Effector CD4-positive, alpha-beta T cell (primary cell): ENCODE data around the gene CDH4.

Source experiments
- DNase-seq: peaks from one replicate; pipeline ENCODE4 v3.0.0-alpha.2; 2020

CDH4 gene

DNA sequence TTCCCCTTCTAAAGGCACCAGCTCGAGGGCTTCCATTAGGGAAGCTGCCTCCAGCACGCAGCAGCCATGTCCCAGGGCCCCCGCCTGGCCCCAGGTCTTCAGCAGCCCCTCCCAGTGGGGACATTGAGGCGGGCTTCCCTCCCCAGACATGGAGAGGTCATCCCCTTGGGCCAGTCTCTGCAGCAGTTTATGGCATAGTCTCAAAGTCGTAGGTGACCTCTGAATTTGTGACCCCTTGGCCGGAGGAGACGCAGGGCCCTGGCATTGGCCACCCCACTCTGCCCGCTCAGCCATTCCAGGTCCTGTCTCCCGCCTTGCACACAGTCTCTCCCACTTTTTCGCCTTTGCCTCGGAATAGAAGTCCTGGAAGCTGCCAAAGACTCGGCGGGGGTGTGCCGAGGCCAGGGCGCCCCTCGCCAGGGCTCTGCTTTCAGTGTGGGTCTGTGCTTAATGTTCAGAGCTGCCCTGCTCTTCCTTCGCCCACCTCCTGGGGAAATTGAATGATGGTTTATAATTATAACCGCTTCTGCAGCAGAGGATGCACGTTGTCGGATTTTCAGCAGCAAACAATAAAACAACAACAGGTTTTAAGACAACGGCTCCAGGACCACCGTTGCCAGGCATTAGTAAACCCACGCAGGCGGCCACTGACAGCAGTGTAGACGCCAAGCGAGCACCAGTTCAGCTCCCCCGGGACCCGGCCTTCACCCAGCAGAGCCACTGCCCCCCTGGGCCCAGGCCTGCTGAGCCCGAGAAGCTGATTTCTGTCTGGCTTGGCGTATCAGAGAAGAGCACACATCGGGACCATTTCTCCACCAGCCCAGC is 626.6 kb downstream of the CDH4 start:
- no peak for DNase-seq

DNA sequence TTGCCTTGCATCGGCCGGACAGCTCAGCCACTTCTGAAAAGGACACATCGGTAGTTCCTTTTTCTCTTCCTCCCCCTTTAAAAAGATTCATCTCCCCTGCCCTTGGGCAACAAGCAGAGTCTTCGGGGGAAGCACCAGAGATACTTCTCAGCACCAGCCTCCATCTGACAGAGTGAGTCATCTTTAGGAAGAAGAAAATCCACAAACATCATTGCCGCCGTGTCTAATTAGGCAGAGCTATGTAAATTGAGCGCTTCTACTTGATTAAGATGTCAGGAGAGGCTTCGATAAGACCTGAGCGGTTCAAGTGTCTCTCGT is 627.2 kb downstream of the CDH4 start:
- no peak for DNase-seq

DNA sequence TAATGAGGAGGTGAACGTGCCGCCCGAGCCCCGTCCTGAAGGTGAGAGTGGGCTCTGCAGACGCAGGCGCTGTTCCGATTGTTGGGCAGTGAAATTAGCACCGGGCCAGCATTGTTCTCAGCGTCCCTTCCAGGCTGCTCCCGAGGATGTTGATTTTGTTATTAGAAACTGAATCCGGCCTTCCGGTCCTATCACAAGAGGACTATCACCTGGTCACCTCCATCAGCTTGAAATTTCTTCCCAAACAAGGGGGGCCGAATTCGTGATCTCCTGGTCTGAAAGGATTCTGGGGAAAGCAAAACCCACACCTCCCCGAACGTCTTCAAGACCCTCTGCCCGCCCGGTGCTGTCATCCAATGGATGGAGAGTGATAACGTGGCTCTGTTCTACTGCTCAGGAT is 627.6 kb downstream of the CDH4 start:
- no peak for DNase-seq

DNA sequence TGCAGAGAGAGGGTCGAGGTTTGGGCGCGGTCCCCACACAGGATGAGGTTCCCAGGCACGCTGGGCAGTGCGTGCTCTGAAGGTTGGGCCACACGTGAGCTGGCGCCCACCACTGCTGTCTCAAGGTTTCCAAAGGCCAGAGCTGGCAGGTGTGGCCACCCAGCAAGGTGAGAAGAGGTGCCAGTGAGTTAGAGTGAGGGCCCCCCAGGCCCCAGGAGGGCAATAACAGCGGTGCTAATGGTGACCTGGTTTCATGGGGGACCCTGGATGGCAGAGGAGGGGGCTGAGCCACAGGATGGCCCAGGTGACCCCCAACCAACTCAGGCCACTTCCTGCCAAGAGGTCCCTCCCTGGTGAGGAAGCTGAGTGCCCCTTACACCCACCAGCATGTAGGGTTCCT is 628.6 kb downstream of the CDH4 start:
- DNase-seq: no peak

DNA sequence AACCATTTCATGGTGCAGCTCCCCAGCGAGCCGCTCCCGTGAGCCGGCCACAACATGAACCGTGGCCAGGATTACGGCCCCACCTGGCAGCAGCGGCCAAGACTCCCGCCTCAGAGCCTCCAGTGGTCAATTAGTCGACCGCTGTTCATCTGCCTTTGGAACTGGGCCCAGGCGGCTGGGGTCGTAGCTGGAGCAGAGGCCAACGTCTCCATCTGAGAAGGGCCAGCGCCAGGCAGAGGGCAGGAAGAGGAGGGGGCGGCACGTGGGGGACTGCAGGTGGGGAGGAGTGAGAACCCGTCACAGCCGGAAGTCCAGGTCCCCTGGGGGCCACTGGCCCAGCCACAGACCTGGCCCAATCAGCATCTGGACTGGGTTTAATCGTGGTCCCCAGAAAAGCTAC is 629.4 kb downstream of the CDH4 start:
- no peak for DNase-seq

DNA sequence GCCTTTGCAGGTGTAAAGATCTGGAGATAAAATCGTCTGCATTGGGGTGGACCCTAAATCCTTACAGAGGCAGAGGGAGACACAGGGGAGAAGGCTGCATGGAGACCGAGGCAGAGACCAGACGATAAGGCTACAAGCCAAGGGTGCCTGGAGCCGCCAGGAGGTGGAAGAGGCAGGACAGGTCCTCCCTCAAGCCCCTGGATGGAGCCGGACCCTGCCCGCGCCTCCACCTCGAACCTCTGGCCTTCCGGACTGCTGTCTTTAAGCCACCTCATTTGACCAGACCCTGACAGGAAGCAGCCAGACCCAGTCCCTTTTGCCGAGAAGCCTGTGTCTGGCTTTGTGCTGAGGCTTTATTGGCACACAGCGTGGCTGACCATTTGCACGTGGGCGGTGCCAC is 629.8 kb downstream of the CDH4 start:
- DNase-seq: no peak

DNA sequence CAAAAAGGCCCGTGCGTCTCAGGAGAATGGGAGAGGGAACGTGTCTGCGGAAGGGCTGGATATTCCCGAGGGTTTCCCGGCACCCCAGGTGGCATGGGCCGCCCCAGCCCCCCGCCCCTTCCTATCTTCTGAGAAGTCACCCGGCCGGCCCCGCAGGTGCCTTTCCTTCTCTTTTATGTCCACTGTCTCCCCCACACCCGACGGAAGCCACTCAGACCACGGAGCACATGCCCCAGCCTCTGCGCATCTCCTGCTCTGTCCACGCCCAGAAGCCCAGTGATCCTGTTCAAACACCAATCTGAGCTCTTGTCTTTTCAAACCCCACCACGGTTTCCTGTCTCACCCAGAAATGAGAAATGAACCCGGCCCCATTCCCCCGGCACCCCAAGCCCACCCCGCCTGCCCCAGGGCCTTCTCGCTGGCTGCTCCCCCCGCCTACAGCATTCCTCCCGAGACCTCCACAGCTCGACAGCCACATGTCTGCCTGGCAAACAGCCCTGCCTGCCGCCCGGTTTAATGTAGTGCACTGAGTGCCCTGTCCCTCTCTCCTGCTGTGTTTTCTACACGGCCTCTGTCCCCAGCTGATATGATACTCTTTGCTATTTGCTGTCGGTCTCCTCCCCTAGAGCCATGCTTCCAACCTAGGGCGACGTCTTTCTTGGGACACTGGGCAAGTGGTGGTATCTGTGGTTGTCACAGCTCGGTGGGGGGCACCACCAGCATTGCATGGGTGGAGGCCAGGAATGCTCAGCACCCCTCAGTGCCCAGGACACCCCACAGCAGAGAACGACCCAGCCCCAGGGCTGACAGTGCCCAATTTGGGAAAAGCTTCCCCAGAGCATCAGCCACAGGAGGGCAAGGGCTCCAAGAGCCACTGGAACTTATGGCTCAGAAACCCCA is 630.9 kb downstream of the CDH4 start:
- no peak for DNase-seq

DNA sequence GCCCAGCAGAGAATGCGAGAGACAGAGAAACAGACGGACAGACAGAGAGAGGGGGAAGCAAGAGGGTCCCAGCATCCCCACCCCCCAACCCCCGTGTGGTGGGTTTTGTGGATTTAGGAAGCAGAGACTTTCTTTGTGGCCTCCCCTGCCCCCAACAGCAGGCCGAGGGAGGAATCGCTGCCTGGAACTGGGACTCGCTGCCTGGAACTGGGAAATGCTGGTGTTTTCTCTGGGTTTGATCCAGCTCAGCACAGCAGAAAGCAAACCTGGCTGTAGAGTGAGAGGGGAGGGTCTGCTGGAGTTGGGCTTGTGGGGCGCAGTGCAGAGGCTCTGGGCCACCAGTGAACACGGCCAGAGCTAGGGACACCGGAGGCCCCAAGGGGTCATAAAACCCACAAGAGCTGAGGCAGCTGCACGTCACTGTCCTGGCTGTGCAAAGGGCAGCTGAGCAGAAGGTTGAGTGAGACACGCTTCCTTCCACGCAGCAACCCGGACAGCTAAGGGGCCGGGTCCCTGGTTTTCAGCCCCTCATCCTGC is 631.9 kb downstream of the CDH4 start:
- no peak for DNase-seq

DNA sequence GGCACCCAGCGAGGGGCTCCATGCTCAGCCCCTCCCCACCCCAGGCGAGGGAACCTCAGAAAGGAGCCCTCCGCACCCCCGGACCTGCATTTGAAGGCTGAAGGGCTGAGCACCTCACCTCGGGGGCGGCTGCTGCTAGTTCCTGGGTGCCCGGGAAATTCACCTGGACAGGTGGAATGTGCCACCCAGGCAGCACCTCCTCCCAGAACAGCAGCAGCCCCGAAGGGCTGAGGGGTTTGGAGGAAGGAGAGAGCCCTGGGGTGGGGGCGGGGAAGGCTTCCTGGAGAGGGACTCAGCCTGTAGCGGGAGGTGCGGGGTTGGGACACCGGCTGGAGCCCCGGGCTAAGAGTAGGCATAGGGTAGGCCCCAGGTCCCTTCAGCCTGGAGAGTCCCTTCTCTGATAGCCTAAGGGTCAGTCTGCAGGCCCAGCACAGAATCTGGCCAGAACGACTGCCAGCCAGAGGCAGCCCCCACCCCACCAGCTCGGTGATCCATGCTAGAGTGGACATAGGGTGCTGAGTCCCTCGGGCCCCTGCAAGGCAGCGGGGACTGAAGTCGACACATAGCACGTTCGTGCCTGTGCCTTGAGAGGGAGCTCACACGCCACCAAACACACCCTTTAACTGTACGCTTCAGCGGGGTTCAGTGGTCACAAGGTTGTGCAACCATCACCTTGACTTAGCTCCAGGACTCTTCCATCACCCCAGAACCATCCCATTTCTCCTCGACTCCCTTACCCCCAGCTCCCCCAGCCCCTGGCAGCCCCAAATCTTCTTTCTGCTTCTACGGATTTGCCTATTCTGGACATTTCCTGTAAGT is 632.7 kb downstream of the CDH4 start:
- no peak for DNase-seq

DNA sequence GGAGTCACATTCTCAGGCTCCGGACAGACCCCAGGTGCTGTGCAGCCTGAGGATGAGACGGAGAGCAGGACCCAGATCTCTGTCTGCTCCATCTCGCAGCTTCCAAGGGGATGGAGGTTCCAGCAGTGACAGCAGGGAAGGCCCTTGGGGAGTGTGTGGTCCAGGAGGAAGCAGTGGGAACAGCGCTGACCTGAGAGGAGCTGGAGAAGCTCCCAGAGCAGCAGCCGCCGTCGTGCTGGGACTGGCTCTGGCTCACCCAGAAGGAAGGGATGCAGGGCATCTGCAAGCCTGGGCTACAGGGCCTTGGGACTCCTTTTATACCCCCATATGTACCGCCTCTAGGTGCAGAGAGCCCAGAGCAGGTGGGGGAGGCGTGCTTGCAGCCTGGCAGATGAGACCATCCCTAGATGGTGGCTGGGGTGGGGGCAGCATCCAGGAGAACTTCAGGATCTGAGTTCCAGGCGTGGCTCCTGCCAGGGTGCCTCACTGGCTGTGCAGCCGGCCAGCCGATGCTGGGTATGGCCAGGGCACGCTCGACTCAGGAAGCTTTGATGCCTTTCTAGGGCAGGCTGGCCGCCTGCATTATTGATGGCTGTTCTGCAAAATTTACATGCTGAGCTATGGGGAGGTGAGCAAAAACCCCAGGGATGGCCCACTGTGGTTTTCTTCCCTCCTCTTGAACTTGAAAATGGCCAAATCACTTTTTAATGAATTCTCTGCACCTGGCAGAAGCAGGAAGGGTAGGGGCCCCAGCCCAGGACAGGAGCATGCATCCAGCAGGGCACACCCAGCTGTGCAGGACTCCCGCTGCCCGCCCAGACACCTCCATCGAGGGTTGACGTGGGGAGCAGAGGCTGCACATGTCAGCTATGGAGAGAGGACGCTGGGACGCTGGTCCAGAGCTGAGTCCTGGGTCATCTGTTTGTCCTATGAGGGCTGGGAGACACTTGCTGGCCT is 634.0 kb downstream of the CDH4 start:
- DNase-seq: no peak

DNA sequence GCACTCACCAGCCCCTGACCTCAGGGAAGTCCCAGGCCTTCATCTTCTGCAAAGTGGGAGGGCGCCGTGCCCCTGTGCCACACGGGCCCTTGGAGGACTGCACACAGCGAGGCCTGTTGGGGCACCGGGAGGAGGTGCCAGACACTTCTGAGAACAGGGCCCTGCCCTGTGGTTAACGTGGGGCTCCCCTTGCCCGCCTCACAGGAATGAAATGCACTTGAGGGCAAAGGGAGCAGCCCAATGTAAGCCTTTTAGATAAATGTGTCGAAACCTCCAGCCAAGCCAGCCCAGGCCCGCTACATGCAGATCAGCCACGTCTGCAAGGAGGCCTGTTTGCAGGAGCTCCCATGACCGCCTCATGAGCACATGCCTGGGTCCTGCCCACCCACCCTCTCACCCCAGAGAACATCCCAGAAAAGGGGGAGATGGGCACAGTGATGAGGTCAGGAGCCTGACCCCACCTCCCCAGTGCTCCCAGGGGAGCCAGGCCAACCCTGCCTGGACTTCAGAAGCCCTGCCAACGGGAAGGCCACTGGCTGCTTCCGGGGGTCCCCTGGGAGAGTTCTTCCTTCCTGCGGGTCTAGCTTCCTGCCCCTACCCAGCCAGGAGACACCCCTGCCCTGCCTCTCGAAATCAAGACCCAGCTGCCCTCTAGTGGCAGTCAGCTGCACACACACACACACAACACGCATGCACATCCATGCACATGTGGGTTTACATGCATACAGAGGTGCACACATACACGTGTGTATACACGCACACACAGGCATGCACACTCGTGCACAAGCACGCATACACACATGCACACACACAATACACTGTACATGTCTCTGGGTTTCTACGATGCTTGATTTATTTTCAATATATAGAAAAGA is 634.9 kb downstream of the CDH4 start:
- no peak for DNase-seq

DNA sequence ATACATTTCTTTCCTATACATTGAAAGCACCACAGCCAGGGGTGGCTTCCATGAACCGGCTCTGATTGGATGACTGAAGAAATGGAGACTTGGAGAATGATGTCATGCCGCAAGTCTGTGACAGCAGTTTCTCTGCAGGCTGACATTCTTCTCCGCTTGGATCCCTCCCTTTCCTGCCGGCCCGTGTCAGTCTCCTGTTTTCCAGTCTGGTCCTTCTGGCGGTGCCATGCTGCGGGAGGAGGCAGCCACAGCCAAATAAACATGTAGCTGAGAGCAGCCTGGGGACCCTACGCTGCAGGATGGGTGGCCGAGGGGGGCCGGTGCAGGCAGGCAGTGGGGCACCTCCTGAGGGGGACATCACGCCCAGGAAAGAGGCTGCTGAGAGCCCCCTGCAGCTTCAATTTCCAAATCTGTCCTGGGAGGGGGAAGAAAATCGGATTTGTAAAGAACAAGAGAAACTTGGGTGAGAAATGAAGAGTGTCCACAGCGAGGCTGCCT is 635.6 kb downstream of the CDH4 start:
- DNase-seq: no peak

DNA sequence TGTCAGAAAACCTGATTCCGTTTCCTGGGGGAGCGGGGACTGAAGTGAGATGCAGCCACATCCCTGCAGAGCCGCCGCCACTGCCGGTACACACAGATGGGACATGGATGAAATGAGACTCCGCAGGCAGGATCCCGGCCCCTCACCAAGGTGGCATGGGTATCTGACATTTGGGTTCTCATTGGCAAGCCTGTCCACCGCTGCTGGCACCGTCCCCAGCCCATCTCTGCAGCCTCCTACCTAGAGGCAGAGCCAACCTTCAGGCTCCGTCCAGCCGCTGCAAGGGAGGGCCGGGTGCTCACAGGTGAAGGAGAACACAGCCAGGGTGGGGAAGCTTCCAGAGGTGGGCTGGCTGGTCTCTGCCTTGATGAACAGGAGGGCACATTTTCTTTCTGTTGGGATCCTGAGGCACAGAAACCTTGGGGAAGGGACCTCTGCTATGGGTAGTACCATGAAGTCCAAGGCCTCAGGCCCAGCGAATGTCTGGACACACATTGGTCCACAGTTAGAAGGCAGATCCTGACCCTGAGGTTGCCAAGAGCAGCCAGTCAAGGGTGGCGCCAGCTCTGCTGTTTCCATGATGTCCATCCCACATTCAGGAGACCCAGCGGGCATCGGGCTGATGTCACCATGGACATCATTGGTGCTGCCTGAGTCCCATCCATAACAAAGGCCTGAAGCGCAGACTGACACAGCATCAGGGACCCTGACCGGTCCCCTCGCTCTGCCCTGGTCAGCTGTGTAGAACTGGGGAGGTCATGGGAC is 636.2 kb downstream of the CDH4 start:
- no peak for DNase-seq

DNA sequence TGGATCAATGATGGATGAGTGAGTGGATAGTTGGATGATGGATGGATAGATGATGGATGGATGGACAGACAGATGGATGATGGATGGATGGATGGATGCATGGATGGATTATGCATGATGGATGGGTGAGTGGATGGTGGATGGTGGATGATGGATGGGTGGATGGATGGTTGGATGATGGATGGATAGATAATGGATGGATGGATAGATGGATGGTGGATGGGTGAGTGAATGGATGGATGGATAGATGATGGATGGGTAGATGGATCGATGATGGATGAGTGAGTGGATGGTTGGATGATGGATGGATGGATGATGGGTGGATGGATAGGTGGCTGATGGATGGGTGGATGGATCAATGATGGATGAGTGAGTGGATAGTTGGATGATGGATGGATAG is 637.6 kb downstream of the CDH4 start:
- DNase-seq: no peak

DNA sequence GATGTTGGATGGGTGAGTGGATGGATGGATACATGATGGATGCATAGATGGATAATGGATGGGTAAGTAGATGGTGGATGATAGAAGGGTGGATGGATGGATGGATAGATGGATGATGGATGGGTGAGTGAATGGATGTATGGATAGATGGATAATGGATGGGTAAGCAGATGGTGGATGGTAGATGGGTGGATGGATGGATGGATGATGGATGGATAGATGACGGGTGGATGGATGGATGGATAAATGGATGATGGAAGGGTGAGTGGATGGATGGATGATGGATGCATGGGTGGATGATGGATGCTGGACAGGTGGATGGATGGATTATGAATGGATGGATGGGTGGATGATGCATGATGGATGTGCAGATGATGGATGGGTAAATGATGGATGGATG is 638.1 kb downstream of the CDH4 start:
- no peak for DNase-seq

DNA sequence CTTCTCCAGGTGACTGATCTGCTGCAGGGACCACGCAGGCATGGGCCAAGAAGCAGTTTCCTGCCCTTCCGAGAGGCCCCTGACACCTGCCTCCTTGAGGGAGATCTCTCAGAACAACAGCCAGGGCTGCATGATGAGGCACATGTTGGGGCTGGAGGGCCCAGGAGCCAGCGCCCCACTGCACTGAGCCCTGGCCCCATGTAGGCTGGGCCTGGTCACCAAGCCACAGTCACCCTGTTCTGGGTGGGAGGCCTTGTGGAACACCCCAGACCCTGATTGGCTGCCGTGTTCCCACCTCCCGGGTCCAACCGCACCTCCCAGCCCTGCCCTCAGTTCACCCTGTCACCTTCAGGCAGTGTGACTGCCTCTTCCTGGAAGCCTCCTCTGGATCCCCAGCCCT is 639.4 kb downstream of the CDH4 start:
- DNase-seq: no peak

DNA sequence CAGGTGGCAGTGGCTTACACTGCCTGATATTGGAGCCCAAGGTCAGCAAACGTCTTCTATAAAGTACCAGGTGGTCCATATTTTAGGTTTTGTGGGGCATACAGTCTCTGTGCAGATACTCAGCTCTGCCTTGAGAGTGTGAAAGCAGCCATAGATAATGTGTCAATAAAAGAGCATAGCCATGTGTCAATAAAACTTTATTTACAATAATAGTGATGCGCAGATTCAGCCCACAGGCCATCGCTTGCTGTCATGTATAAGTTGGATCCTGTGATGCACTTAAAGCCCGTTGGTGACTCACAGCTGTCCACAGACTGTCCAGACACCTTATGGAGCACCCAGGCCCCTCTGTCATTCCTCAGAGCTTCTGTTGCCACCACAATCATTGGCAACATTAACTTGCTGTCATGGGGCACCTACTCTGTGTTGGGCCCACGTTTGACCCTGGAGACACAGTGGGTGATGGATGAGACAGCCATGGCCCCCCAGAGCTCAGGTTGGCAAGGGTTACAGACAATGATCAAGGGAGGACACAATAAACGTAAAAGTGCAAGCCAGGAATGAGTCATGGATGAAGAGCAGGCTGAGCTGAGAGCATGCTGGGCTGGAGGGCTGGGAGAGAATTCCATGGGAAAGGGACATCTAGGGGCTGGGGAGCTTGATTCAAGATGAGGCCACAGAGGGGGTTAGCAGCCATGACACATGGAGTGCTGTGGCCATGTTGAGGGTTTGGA is 640.0 kb downstream of the CDH4 start:
- no peak for DNase-seq

DNA sequence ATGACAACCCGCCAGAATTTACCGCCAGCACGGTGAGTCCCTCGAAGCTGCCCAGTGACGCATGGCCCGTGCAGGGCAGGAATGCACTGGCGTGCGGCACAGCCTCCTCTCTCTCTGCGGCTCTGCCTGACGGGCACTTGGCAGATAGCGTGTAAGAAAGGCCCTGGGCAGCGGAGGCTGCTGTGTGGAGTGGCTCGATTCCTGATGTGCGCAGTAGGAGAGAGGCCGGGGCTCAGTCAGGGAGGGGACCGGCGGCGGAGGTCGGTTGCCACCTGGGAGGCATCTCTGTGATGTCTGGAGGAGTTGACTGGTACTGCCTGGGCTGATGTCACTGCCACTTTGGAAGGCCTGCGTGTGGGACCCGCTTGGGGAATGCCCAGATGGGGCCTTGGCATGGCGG is 643.0 kb downstream of the CDH4 start:
- DNase-seq: no peak

DNA sequence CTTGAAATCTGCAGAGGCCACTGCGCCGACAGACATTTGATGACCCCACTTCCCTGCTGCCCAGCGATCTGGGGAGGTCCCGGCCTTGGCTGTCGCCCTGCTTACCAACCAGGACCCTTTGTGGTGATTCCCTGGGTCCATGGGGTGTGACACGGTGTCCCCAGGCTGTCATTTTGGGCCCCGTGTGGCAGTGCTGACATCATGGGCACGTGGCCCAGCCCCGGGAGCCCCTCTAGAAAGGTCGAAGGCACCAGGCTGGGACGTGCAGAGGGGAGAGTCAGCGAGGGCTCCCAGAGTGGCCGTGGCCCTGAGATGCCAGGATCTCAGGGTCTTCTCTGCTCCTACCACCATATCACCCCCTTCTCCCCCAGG is 643.6 kb downstream of the CDH4 start:
- DNase-seq: no peak
